Vagina (tissue), 2 donors: ENCODE results near the gene STK24. TPM values are rescaled to one million over a fixed set of nuclear protein-coding genes. Genes with fewer than 3 reads are reported as not detected.

Experiments
- DNase-seq, 2 donors: peaks; one replicate each; pipeline ENCODE4 v3.0.0-alpha.2; 2017; ENCODE audit errors: extremely low spot score in 2 of 2
- H3K27ac ChIP-seq: fragments of 200-600 bp; sonication (generic); one replicate; pipeline ENCODE4 v1.5.1; 2019
- H3K27me3 ChIP-seq: fragments of 200-600 bp; sonication (generic); one replicate; pipeline ENCODE4 v1.5.1; 2019
- H3K36me3 ChIP-seq, 2 donors: fragments of 200-600 bp; sonication (generic); one replicate each; pipeline ENCODE4 v1.5.1; 2017 to 2019
- H3K4me1 ChIP-seq: fragments of 200-600 bp; sonication (generic); one replicate; pipeline ENCODE4 v1.5.1; 2019
- H3K4me3 ChIP-seq, 2 donors: fragments of 200-600 bp; sonication (generic); 1 replicate in 1 of 2; 2 replicates in 1 of 2; pipeline ENCODE4 v1.5.1; 2016 to 2019
- H3K9me3 ChIP-seq: fragments of 200-600 bp; sonication (generic); one replicate; pipeline ENCODE4 v1.5.1; 2019
- CTCF ChIP-seq, 3 experiments: fragments of 450-650 bp in 2 of 3; fragments of 200-600 bp in 1 of 3; sonication (generic) in 1 of 3; IDR thresholded peaks; one replicate each; pipeline ENCODE4 v1.5.1; 2017 to 2019; ENCODE audit warnings: antibody characterized with exemption in 3 of 3, mild to moderate bottlenecking in 2 of 3, moderate library complexity in 2 of 3
- POLR2A ChIP-seq, 2 donors: fragments of 450-650 bp; IDR thresholded peaks; one replicate each; pipeline ENCODE4 v1.6.1; 2017; ENCODE audit warnings: antibody characterized with exemption in 2 of 2, mild to moderate bottlenecking in 2 of 2, moderate library complexity in 2 of 2
- POLR2AphosphoS5 ChIP-seq, 2 donors: sonication (generic); formaldehyde crosslinking; IDR thresholded peaks; one replicate each; pipeline ENCODE4 v1.9.0; 2017; ENCODE audit warnings: antibody characterized with exemption in 2 of 2, mild to moderate bottlenecking in 2 of 2, low read depth in 1 of 2; ENCODE audit not compliant: insufficient read depth in 1 of 2
- intact Hi-C: fragments of 100-400 bp; cut with DNase I; formaldehyde crosslinking; loops from one replicate; pipeline ENCODE4 v1.15.1; 2023
- total RNA-seq: library from RNA; depleted of rRNA; stranded (reverse); fragments of >200 nt; gene quantifications from one replicate; pipeline ENCODE4 v1.2.3, GENCODE V29; 2016

STK24 gene
- total RNA-seq, 1 donor from 2014 or later = 82.5 TPM

- H3K4me3 ChIP-seq = no peak overlapping the region
- DNase-seq = no peak
Measured at GRCh38 chr13:98613591-98613990, 36.7 kb upstream of the STK24 start.

GRCh38 chr13:98609756-98610155 is 32.8 kb upstream of the STK24 start:
- TF ChIP-seq POLR2A (IDR thresholded peaks at IDR 0.05) (no peak), CTCF (IDR thresholded peaks at IDR 0.05) (no peak), POLR2AphosphoS5 (IDR thresholded peaks at IDR 0.05; ENCODE audit: insufficient read depth in 1 of 2, low read depth in 1 of 2) (no peak)
- no peaks in the 10 kb centered on the region for H3K9me3 ChIP-seq
- DNase-seq = peak in 1 of 2 donors; percentile 2
- intact Hi-C loops = no loop called here
- H3K27ac ChIP-seq = no peak overlapping the region
- no peaks in the 10 kb centered on the region for H3K36me3 ChIP-seq
- no peak overlapping the region for H3K4me3 ChIP-seq
- H3K27me3 ChIP-seq = no peaks in the 10 kb centered on the region
- no peaks in the 10 kb centered on the region for H3K4me1 ChIP-seq

More at GRCh38 chr13:98613591-98613990, 36.7 kb upstream of the STK24 start:
- TF ChIP-seq CTCF (IDR thresholded peaks at IDR 0.05) (no peak), POLR2AphosphoS5 (IDR thresholded peaks at IDR 0.05; ENCODE audit: insufficient read depth in 1 of 2, low read depth in 1 of 2) (no peak), POLR2A (IDR thresholded peaks at IDR 0.05) (no peak)
- Histone ChIP-seq H3K4me1 (no peaks in the 10 kb centered on the region), H3K27me3 (no peaks in the 10 kb centered on the region), H3K27ac (no peak overlapping the region), H3K36me3 (no peaks in the 10 kb centered on the region), H3K9me3 (no peaks in the 10 kb centered on the region)
- intact Hi-C loops = no loop called here

- intact Hi-C loops = no loop called here
- Histone ChIP-seq H3K9me3 (no peaks in the 10 kb centered on the region), H3K27ac (no peak overlapping the region), H3K27me3 (no peaks in the 10 kb centered on the region), H3K4me3 (no peak overlapping the region), H3K36me3 (no peaks in the 10 kb centered on the region), H3K4me1 (no peaks in the 10 kb centered on the region)
- TF ChIP-seq POLR2A (IDR thresholded peaks at IDR 0.05) (no peak), POLR2AphosphoS5 (IDR thresholded peaks at IDR 0.05; ENCODE audit: insufficient read depth in 1 of 2, low read depth in 1 of 2) (no peak), CTCF (IDR thresholded peaks at IDR 0.05) (no peak)
- DNase-seq = peak in 1 of 2 donors; percentile 25
Measured at GRCh38 chr13:98606296-98606695, 29.4 kb upstream of the STK24 start.

GRCh38 chr13:98599502-98600328 is 22.8 kb upstream of the STK24 start:
- Histone ChIP-seq H3K36me3 (no peaks in the 10 kb centered on the region), H3K4me3 (no peak overlapping the region), H3K27ac (no peak overlapping the region), H3K27me3 (no peaks in the 10 kb centered on the region), H3K9me3 (no peaks in the 10 kb centered on the region), H3K4me1 (no peaks in the 10 kb centered on the region)
- peak in 1 of 2 donors; percentile 22 for DNase-seq
- intact Hi-C loops = no loop called here
- TF ChIP-seq POLR2A (IDR thresholded peaks at IDR 0.05) (no peak), CTCF (IDR thresholded peaks at IDR 0.05) (no peak), POLR2AphosphoS5 (IDR thresholded peaks at IDR 0.05; ENCODE audit: insufficient read depth in 1 of 2, low read depth in 1 of 2) (no peak)

GRCh38 chr13:98598043-98598442 is 21.1 kb upstream of the STK24 start:
- Histone ChIP-seq H3K4me3 (no peak overlapping the region), H3K27ac (no peak overlapping the region), H3K27me3 (no peaks in the 10 kb centered on the region), H3K36me3 (no peaks in the 10 kb centered on the region), H3K4me1 (no peaks in the 10 kb centered on the region), H3K9me3 (no peaks in the 10 kb centered on the region)
- TF ChIP-seq CTCF (IDR thresholded peaks at IDR 0.05) (no peak), POLR2AphosphoS5 (IDR thresholded peaks at IDR 0.05; ENCODE audit: insufficient read depth in 1 of 2, low read depth in 1 of 2) (no peak), POLR2A (IDR thresholded peaks at IDR 0.05) (no peak)
- no peak for DNase-seq
- intact Hi-C loops = no loop called here
